ENCODE data around the gene MYMX. TPM values are rescaled to one million over a fixed set of nuclear protein-coding genes. Genes with fewer than 3 reads are reported as not detected.

Gene MYMX
- total and polyA plus RNA-seq, 2 of the 13 experiments (the other 11 are each of a cell fraction or from before 2014, with no cell fraction given): not detected

DNA sequence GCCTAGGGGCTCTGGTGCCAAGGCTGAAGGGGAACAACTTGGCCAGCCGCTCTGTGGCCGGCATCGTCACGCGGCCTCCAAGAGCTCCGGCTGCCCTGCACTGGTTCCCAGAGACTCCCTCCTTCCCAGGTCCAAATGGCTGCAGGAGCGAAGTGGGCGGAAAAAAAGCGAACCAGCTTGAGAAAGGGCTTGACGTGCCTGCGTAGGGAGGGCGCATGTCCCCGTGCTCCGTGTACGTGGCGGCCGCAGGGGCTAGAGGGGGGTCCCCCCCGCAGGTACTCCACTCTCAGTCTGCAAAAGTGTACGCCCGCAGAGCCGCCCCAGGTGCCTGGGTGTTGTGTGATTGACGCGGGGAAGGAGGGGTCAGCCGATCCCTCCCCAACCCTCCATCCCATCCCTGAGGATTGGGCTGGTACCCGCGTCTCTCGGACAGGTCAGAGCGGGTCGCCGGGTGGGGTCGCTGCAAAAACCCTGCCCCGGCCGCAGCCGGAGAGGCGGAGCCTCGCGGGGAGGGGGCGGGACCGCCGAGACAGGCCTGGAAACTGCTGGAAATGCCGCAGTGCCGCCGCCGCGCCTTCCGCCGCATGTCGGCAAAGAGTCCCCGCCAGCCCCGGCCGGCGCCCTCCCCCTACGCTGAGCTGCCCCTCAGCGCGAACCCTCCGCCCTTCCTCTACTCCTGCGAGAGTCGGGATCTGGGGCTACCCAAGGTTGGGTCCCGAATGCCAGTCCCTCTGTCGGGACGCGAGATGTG lies 29.4 kb downstream of the MYMX start (continued):
- TF ChIP-seq ZFYVE20 (CRISPR knock-in tag; IDR thresholded peaks at IDR 0.05; ENCODE audit: borderline replicate concordance, low read depth) (no peak), CSRNP2 (CRISPR knock-in tag; conservative IDR thresholded peaks at IDR 0.05; ENCODE audit: low read depth) (0 out of 2 replicates have a peak, but pooled peaks have one; percentile 7), ZNF607 (CRISPR knock-in tag; IDR thresholded peaks at IDR 0.05; ENCODE audit: borderline replicate concordance) (no peak), ESRRA (CRISPR knock-in tag; IDR thresholded peaks at IDR 0.05; ENCODE audit: low read depth) (no peak; the same call in 1 of the 2 replicates), ATAD3A (CRISPR knock-in tag; IDR thresholded peaks at IDR 0.05) (no peak), POGK (CRISPR knock-in tag; conservative IDR thresholded peaks at IDR 0.05) (peak; percentile 82), ZNF605 (CRISPR knock-in tag; IDR thresholded peaks at IDR 0.05) (peak; percentile 97), XBP1 (CRISPR knock-in tag; IDR thresholded peaks at IDR 0.05) (peak; percentile 26; the same call in 1 of the 2 replicates), ZNF598 (CRISPR knock-in tag; IDR thresholded peaks at IDR 0.05; ENCODE audit: borderline replicate concordance) (0 out of 2 replicates have a peak, but pooled peaks have one; percentile 56), ZNF138 (CRISPR knock-in tag; IDR thresholded peaks at IDR 0.05; ENCODE audit: low read depth) (no peak), SIX1 (CRISPR knock-in tag; IDR thresholded peaks at IDR 0.05; ENCODE audit: borderline replicate concordance) (no peak), ZNF275 (CRISPR knock-in tag; IDR thresholded peaks at IDR 0.05; ENCODE audit: borderline replicate concordance) (no peak), HOXA3 (CRISPR knock-in tag; IDR thresholded peaks at IDR 0.05) (peak; percentile 89), RBM22 (optimal IDR thresholded peaks at IDR 0.05; ENCODE audit: low read length) (no peak), FOXO1 (CRISPR knock-in tag; IDR thresholded peaks at IDR 0.05) (peak; percentile 39), DPF2 (CRISPR knock-in tag; IDR thresholded peaks at IDR 0.05; ENCODE audit: borderline replicate concordance, low read depth) (no peak; the same call in 1 of the 2 replicates), ZNF331 (CRISPR knock-in tag; IDR thresholded peaks at IDR 0.05) (peak; percentile 85), SRF (IDR thresholded peaks at IDR 0.05; ENCODE audit: low read depth, low read length) (no peak)
- TF ChIP-seq, protein P1, sequence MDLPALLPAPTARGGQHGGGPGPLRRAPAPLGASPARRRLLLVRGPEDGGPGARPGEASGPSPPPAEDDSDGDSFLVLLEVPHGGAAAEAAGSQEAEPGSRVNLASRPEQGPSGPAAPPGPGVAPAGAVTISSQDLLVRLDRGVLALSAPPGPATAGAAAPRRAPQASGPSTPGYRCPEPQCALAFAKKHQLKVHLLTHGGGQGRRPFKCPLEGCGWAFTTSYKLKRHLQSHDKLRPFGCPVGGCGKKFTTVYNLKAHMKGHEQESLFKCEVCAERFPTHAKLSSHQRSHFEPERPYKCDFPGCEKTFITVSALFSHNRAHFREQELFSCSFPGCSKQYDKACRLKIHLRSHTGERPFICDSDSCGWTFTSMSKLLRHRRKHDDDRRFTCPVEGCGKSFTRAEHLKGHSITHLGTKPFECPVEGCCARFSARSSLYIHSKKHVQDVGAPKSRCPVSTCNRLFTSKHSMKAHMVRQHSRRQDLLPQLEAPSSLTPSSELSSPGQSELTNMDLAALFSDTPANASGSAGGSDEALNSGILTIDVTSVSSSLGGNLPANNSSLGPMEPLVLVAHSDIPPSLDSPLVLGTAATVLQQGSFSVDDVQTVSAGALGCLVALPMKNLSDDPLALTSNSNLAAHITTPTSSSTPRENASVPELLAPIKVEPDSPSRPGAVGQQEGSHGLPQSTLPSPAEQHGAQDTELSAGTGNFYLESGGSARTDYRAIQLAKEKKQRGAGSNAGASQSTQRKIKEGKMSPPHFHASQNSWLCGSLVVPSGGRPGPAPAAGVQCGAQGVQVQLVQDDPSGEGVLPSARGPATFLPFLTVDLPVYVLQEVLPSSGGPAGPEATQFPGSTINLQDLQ (CRISPR knock-in tag; IDR thresholded peaks at IDR 0.05): 0 out of 2 replicates have a peak, but pooled peaks have one; percentile 8
- TF ChIP-seq, protein P2, sequence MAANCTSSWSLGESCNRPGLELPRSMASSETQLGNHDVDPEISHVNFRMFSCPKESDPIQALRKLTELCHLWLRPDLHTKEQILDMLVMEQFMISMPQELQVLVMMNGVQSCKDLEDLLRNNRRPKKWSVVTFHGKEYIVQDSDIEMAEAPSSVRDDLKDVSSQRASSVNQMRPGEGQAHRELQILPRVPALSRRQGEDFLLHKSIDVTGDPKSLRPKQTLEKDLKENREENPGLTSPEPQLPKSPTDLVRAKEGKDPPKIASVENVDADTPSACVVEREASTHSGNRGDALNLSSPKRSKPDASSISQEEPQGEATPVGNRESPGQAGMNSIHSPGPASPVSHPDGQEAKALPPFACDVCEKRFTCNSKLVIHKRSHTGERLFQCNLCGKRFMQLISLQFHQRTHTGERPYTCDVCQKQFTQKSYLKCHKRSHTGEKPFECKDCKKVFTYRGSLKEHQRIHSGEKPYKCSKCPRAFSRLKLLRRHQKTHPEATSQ (CRISPR knock-in tag; IDR thresholded peaks at IDR 0.05; ENCODE audit: borderline replicate concordance): 0 out of 2 replicates have a peak, but pooled peaks have one; percentile 90
